ENCODE data around the gene ATG12.

GRCh38 chr5:115807654-115808052 lies 33.7 kb downstream of the ATG12 start:
- no peak for TF ChIP-seq CTCF (conservative IDR thresholded peaks at IDR 0.05 in 1 of 2, IDR thresholded peaks at IDR 0.05 in 1 of 2; ENCODE audit: extremely low read depth in 1 of 2, insufficient read depth in 1 of 2, low read depth in 1 of 2, low read length in 2 of 2)
- no peak for TF ChIP-seq EZH2 (IDR thresholded peaks at IDR 0.05; ENCODE audit: borderline replicate concordance, low read length)

Data from mammary epithelial cell (primary cell).